HG03521 (cell line): ENCODE data around the gene ZNF503.

Experiments
- ATAC-seq: cut with Tn5 transposase; IDR thresholded peaks from one replicate; pipeline ENCODE4 v1.9.1; 2021; ENCODE audit warnings: mild to moderate bottlenecking, moderate library complexity; ENCODE audit not compliant: unreplicated experiment

ZNF503 gene

GRCh38 chr10:75407224-75407712 lies 5.7 kb upstream of the ZNF503 start:
- no peak for ATAC-seq

GRCh38 chr10:75406462-75407223 lies 5.1 kb upstream of the ZNF503 start:
- no peak for ATAC-seq

- no peak for ATAC-seq
Observed at GRCh38 chr10:75405598-75406461, 4.3 kb upstream of the ZNF503 start.

GRCh38 chr10:75404815-75405597 lies 3.4 kb upstream of the ZNF503 start:
- ATAC-seq, result no peak

GRCh38 chr10:75403939-75404814 lies 2.6 kb upstream of the ZNF503 start:
- ATAC-seq, result no peak

- ATAC-seq, result no peak
Observed at GRCh38 chr10:75403144-75403938, 1.8 kb upstream of the ZNF503 start.

GRCh38 chr10:75402486-75403143 lies 1.1 kb upstream of the ZNF503 start:
- ATAC-seq, result no peak

- peak; percentile 27 for ATAC-seq
Observed at GRCh38 chr10:75400771-75401568, 594 bp downstream of the ZNF503 start.

- no peak for ATAC-seq
Observed at GRCh38 chr10:75400163-75400770, 1.3 kb downstream of the ZNF503 start.

- ATAC-seq, result no peak
Observed at GRCh38 chr10:75399461-75400162, 2.0 kb downstream of the ZNF503 start.

- ATAC-seq, result no peak
Observed at GRCh38 chr10:75398692-75399460, 2.7 kb downstream of the ZNF503 start.

GRCh38 chr10:75398200-75398691 lies 3.3 kb downstream of the ZNF503 start:
- no peak for ATAC-seq

- ATAC-seq, result no peak
Observed at GRCh38 chr10:75397496-75398199, 3.9 kb downstream of the ZNF503 start.

- no peak for ATAC-seq
Observed at GRCh38 chr10:75396631-75397495, 4.7 kb downstream of the ZNF503 start.
